ENCODE data around the gene C2orf92. TPM values are rescaled to one million over a fixed set of nuclear protein-coding genes. Genes with fewer than 3 reads are reported as not detected.
"Not testable (repeated sequence)": the region's sequence is repeated elsewhere in the genome, so short reads cannot be mapped to it uniquely, and the experiment has no call there.

The C2orf92 gene
- total RNA-seq, 1 experiment from 2014 or later: 5.3 TPM

DNA sequence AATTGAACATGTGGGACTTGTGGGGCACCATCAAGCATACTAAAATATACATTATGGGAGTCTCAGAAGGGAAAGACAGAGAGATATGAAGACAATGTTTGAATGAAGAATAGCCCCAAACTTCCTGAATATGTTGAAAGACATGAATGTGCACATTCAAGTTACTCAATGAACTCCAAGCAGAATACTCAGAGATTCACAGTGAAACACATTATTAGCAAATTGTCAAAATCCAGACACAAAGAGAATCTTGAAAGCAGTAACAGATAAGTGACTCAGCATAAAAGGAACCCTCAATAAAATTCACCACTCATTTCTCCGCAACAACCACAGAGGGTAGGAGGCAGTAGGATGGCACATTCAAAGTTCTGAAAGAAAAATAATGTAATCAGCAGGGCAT, 8.8 kb downstream of the C2orf92 start:
- Mint-ChIP-seq H3K27ac (ENCODE audit: low read depth, unreplicated experiment) (no peak overlapping the region), H3K36me3 (ENCODE audit: insufficient read depth, unreplicated experiment) (no peaks in the 10 kb centered on the region), H3K4me3 (ENCODE audit: unreplicated experiment) (no peak overlapping the region), H3K27me3 (ENCODE audit: insufficient read depth, unreplicated experiment) (no peaks in the 10 kb centered on the region), H3K9me3 (ENCODE audit: unreplicated experiment) (no peaks in the 10 kb centered on the region), H3K4me1 (ENCODE audit: insufficient read depth, unreplicated experiment) (no peaks in the 10 kb centered on the region)
- POLR2A ChIA-PET: no interaction called here
- BruUV-seq (replicated peaks): no TSS peak
- TF ChIP-seq, protein P1, sequence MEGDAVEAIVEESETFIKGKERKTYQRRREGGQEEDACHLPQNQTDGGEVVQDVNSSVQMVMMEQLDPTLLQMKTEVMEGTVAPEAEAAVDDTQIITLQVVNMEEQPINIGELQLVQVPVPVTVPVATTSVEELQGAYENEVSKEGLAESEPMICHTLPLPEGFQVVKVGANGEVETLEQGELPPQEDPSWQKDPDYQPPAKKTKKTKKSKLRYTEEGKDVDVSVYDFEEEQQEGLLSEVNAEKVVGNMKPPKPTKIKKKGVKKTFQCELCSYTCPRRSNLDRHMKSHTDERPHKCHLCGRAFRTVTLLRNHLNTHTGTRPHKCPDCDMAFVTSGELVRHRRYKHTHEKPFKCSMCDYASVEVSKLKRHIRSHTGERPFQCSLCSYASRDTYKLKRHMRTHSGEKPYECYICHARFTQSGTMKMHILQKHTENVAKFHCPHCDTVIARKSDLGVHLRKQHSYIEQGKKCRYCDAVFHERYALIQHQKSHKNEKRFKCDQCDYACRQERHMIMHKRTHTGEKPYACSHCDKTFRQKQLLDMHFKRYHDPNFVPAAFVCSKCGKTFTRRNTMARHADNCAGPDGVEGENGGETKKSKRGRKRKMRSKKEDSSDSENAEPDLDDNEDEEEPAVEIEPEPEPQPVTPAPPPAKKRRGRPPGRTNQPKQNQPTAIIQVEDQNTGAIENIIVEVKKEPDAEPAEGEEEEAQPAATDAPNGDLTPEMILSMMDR (IDR thresholded peaks at IDR 0.05; ENCODE audit: unreplicated experiment): no peak
- CTCF ChIA-PET: interaction anchor here (0.9 kb wide), 1 partner anchor 34 kb away, joined by 5 read pairs; no protein-coding TSS in a partner anchor
- intact Hi-C loops (cut with micrococcal nuclease): no loop called here
- no peak for DNase-seq (ENCODE audit: unreplicated experiment)

DNA sequence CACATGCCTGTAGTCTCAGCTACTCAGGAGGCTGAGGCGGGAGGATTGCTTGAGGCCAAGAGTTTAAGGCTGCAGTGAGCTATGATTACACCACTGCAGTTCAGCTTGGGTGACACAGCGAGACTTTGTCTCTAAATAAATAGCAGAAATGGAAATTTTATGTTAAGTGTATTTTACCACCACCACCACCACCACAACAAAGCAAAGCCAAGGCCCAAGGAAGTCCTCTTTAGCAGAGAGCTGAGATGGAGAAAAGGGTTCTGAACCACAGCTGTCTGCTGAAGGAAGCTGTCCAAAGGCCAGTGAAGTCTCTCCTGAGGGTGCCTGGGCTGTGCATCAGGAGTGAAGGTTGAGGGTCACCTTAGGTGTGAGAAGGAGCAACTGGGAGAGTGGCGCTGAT, 17.7 kb downstream of the C2orf92 start:
- H3K36me3 Mint-ChIP-seq (ENCODE audit: insufficient read depth, unreplicated experiment); DNase-seq (ENCODE audit: unreplicated experiment); POLR2A ChIA-PET; H3K4me1 Mint-ChIP-seq (ENCODE audit: insufficient read depth, unreplicated experiment); H3K4me3 Mint-ChIP-seq (ENCODE audit: unreplicated experiment); H3K27ac Mint-ChIP-seq (ENCODE audit: low read depth, unreplicated experiment); H3K27me3 Mint-ChIP-seq (ENCODE audit: insufficient read depth, unreplicated experiment); intact Hi-C loops (cut with micrococcal nuclease); H3K9me3 Mint-ChIP-seq (ENCODE audit: unreplicated experiment); BruUV-seq (replicated peaks): not testable (repeated sequence)
- CTCF ChIA-PET: interaction anchor here (0.9 to 1.5 kb wide), 3 partner anchors 11 to 14 kb away, joined by 3 read pairs; no protein-coding TSS in a partner anchor

DNA sequence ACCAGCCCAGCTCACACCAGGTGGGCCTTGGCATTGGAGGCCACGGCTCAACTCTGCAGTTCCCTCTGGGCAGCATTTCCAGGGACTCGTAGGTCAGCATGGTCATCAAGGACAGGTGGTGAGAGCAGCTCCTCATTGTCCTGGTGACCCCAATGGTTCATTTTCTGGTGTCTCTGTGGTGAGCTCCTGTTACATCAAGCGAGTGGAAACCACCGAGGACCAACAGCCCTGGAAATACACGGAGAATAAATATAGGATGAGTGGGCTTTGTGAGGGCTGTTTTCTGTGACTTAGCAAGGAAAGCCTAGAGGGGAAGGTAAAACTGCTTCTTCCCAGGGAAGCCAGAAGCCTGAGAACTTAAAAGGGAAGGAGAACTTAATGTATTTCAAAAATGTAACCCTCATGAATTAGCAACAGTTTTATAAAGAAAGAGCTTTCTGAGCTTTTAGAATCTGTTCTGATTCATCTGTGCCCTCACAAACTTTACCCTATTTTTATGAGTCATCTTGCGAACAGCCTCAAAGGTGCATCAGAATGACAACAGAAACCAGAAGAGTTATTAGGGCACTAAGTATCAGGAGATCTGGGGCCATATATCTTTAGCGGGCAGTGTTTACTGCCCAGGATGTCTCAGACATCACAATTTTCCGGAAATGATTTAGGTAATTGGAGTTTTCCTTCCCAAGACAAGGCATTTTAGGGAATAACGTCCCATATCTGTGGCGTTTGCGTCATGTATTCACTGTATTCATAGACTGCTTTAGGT, 18.7 kb downstream of the C2orf92 start:
- ChIA-PET CTCF (interaction anchor here (0.6 to 1.5 kb wide), 2 partner anchors 11 to 97 kb away, joined by 3 read pairs; no protein-coding TSS in a partner anchor), POLR2A (interaction anchor here (0.6 kb wide), 1 partner anchor 12 kb away, joined by 3 read pairs; no protein-coding TSS in a partner anchor)
- Mint-ChIP-seq H3K36me3 (ENCODE audit: insufficient read depth, unreplicated experiment) (peaks cover 4% of the 10 kb centered on the region), H3K4me1 (ENCODE audit: insufficient read depth, unreplicated experiment) (peaks cover 7% of the 10 kb centered on the region), H3K27ac (ENCODE audit: low read depth, unreplicated experiment) (no peak overlapping the region), H3K9me3 (ENCODE audit: unreplicated experiment) (no peaks in the 10 kb centered on the region), H3K27me3 (ENCODE audit: insufficient read depth, unreplicated experiment) (no peaks in the 10 kb centered on the region), H3K4me3 (ENCODE audit: unreplicated experiment) (no peak overlapping the region)
- peak; percentile 7 for DNase-seq (ENCODE audit: unreplicated experiment)
- intact Hi-C loops (cut with micrococcal nuclease): no loop called here
- BruUV-seq (replicated peaks): no TSS peak
- TF ChIP-seq, protein P1 (IDR thresholded peaks at IDR 0.05; ENCODE audit: unreplicated experiment): no peak

DNA sequence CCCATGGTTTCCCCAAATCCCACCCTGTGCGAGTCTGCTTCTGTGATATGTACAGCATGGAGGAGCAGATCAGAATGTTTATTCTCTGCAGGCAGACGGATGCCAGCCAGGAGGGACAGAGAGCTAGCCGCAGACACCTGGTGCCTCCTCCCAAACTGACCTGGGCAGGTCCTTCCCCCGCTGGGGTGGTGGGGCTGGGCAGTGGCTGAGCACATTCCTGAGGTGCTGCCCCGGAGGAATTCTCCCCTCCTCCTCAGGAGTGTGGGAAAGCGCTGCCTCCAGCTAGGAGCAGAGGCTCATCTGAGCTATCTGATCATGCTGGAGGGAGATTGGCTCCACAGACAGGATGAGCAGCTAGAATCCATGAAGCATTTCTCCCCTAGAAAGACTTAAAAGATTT, 21.7 kb downstream of the C2orf92 start:
- Mint-ChIP-seq H3K27ac (ENCODE audit: low read depth, unreplicated experiment) (no peak overlapping the region), H3K4me3 (ENCODE audit: unreplicated experiment) (no peak overlapping the region), H3K9me3 (ENCODE audit: unreplicated experiment) (no peaks in the 10 kb centered on the region), H3K4me1 (ENCODE audit: insufficient read depth, unreplicated experiment) (peaks cover 7% of the 10 kb centered on the region), H3K27me3 (ENCODE audit: insufficient read depth, unreplicated experiment) (no peaks in the 10 kb centered on the region), H3K36me3 (ENCODE audit: insufficient read depth, unreplicated experiment) (peaks cover 4% of the 10 kb centered on the region)
- ChIA-PET CTCF (interaction anchor here (0.6 to 1.2 kb wide), 3 partner anchors 9 to 1038 kb away, joined by 3 to 6 read pairs (median 4); partner anchors contain the start of gene ACTR1B), POLR2A (no interaction called here)
- intact Hi-C loops (cut with micrococcal nuclease): no loop called here
- TF ChIP-seq, protein P1 (IDR thresholded peaks at IDR 0.05; ENCODE audit: unreplicated experiment): no peak
- DNase-seq (ENCODE audit: unreplicated experiment): no peak
- BruUV-seq (replicated peaks): no TSS peak

Measured in MCF 10A (cell line).